GM21786 (cell line): ENCODE measurements around the gene JAZF1.

Source experiments
- ATAC-seq: cut with Tn5 transposase; IDR thresholded peaks from one replicate; pipeline ENCODE4 v1.9.1; 2021; ENCODE audit not compliant: unreplicated experiment

JAZF1 gene

DNA sequence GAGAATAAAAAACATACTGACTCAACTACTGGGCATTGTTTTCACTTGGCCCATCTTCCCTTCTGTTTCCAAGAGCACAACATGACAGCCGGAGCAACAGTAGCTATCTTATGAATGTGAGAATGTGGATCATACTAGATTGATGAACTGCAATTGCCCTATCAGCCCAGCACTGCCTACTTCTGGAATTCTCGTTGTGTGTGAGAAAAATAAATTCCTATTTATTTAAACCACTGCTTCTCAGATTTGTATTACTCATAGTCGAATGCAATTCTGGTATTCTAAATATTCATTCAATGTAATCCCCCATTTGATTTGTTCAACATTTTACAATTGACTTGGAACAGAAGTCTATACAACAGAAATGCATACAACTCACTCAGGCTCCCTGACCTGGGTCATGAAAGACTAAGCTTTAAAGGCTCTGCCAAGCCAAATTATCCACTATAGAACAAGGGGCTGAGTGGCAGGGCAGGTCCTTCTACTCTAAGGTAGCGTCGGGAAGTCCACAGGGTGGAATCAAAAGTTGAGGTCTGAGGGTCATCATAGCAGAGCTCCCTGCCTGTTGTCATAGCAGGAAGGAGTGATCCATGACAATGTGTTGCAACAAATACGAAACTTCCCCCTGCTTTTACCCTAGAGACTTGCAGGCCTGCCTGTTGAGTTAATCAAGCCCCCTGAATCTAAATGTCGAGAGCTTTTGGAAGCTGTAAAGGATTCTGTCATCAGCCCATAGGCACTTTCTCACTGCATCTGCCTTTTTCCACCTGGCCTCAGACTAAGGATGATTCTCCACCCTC, 12.4 kb upstream of the JAZF1 start:
- ATAC-seq: no peak

DNA sequence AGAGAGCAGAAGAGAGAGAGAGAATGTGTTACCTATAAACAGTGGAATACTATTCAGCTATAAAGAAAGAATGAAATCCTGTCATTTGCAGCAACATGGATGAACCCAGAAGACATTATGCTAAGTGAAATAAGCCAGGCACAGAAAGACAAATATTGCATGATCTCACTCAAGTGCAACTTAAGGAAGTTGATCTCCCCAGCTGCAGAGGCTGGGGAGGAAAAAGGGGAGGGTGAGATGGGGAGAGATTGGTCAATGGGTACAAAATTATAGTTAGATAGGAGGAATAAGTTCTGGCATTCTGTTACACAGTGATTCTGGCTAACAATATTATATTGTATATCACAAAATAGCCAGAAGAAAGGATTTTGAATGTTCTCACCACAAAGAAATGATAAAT, 11.2 kb upstream of the JAZF1 start:
- ATAC-seq: no peak

DNA sequence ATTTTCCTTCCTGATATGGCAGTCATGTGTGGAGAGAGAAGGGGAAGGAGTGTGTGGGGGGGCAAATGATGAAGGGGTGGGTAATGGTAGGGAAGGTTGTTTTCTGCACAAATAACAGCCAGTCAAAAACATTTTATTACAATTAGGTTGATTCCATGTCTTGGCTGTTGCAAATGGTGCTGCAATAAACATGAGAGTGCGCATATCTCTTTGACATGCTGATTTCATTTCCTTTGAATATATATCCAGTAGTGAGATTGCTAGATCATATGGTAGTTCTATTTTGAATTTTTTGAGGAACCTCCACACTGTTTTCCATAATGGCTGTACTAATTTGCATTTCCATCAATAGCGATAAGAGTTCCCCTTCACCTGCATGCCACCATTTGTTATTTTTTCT, 10.6 kb upstream of the JAZF1 start:
- ATAC-seq: no peak

DNA sequence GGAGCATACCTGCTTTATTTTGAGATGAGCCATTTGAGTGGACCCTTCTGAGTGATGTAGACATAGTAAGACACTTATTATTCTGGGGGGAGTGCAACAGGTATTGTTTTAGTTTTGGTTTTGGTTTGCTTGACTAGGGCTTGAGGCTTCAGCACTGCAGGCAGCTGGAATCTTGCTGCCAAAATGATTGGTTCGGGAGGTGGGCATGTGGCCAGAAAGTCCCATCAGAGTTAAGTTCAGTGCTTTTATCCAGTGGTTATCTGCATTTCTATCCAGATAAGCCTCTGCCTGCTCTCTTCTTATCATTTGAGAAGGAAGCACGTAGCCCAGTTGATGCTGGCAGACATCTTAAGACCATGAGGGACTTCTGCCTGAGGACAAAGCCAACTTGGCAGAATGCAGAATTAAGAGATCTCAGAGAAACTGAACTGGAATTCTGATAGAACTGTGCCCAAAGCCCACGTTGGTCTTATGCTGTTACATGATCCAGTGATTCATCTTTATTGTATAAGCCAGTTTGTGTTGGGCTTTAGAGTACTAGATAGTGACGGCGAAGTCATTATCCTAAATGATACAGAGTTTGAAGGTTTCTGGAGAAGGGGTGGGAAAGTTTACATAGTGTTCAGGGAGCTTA, 9.6 kb upstream of the JAZF1 start:
- ATAC-seq: no peak

DNA sequence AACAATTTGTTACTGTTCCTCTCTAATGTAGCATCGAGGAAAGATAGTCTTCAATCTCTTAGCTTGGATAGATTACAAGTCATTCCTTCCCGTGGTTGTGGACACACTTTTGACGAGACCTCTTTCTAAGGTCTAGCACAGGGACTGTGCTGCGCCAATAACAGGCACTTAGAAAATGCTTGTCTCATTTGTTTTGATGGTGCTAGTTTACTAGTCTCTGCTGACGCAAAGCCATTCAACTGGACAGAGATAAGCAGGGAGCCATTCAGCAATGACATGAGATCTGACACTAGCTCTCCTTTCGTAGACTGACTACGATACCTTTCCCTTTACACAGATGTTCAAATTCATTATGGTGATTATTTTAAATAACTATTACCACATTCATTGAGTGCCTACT, 6.4 kb upstream of the JAZF1 start:
- no peak for ATAC-seq

DNA sequence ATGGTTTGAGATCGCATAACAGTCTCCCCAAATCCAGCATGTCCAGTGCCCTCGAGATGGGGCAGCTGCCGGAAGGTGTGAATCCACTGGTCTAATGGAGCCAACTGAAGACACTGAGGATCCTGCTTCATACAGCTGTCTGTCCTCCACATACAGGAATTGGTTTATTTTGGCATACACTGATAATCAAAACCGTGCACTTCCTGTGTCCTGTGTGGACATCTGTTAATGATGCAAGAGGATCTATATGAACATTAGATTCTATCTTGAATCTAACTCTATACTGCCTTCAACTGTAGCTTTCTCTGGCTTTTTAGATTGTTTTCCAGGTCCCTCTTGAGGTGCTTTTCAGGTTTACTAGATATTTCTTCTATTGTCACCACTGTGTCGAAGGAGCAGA, 3.0 kb upstream of the JAZF1 start:
- ATAC-seq: no peak

DNA sequence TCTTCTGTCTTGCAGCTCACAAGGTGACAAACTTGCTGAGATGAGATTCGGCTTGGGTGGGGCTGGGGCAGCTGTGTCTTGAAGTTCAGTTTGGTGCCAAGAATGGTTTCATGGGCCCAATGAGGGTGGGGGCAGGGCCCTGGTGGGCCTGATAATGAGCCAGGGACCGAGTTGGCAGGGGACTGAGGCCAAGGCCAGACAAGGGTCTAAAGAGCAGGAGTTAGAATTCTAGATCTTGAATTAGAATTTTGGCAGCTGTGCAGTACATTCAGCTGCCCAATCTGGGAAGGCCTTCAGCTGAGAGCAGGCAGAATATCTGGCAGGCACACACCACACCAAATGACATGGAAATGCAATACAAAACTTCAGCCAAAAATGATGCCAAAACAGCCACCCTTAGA, 1.5 kb upstream of the JAZF1 start:
- ATAC-seq: no peak

DNA sequence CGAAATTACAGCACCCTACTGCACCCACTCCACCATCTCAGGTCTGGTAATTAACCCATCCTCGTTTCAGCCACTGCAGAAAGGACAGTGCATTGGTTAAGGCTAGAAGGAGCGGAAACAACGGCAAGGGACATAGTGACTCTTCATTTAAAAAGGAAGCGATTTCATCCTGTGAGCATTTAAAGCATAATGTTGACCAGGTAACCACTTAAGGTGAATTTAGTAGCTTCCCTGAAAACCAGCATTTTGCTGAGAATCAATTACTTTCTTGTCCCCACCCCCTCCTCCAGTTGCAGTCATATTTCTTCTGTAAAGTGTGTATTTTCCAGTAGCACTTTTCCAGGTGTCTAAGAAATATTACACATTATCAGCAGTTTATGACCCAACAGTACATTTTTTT, 821 bp upstream of the JAZF1 start:
- no peak for ATAC-seq

DNA sequence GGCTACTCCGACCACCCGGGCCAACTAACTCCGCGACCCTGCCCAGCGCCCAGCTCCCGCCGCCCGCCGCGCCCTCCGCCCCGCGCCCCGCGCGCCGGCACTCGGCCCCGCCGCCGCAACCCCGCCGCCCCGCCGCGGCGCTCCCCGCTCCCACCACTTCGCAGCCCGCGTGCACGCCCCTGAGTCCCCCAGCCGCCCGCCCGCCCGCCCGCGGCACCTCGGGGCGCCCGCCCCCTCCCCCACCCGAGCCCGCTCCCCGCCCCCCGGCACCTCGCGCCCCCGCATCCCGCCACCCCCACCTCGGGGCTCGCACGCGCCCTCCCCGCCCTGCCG, 598 bp downstream of the JAZF1 start:
- no peak for ATAC-seq

DNA sequence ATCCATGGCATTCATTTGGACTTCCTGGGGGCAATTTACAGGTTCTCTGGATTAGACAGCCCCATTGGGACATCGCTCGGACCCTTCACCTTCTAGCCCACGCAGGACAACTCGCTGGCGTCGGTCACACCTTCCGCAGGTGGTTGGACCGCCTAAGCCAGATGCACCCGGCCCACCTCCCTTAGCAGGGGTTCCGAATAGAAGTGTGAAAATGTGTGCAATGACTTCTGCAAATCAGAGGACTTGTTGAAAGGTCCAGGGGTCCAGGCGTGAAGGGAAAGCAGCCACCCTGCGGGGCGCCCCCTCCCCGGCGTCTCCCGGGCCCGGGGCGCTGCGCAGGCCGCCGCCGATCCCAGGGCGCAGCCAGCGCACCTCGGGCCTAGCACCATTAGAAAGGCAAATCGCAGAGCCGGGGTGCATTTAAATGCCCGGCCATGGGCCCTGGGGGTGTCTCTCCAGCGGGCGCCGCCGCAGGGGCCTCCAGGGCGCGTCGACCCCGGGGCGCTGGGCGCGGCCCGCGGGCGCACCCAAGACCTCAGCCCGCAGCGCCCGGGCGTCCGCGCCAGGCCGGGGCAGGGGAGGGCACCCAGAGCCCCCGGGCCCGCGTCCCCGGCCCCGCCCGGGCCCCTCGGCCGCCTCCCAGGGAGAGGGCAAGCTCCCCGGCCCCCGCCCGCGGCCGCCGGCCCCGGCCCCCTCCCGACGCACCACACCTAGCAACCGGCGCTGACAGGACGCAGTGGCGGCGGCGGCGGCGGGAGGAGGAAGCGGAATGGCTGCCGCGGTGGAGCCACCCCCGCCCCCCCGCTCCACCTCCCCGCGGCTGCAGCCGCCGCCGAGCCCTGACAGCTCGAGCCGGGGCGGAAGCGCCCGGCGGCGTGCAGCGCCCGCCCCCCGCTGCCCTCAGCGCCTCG, 1.2 kb downstream of the JAZF1 start:
- ATAC-seq: peak; percentile 80

DNA sequence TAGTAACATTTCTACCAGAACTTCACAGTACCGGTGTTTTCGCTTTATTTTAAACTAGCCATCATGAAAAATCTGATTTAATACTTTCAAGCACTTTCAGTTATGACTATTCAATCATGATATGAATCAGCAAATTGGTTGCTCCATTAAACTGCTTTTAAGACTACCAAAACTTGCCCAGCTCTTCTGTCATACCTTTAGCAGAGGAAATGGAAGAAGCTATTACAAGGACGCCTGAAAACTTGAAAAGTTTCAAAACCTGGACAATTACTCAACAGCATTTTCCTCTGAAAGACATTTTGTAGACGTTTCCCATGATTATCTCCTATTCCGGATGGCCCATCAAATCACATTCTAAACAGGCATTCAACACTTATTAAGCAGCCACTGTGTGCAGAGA, 2.0 kb downstream of the JAZF1 start:
- ATAC-seq: no peak

DNA sequence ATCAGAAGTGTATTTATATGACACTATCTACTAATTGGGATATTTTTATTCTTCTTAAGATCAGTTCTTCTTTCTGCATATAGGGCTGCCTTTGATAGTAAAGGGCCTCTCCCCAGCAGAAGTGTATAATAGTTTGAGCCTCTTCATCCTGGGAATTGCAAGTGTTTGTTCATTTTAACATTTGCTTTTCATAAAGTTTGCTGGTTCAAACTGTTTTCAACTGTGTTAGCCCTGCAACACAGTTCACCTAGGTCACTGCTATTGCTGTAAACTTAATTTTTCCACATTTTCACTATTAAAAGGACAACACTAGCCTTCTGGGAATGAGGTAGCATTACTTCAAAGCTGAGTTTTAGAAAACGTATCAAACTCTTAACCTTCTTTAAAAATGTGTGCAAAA, 2.8 kb downstream of the JAZF1 start:
- ATAC-seq: no peak

DNA sequence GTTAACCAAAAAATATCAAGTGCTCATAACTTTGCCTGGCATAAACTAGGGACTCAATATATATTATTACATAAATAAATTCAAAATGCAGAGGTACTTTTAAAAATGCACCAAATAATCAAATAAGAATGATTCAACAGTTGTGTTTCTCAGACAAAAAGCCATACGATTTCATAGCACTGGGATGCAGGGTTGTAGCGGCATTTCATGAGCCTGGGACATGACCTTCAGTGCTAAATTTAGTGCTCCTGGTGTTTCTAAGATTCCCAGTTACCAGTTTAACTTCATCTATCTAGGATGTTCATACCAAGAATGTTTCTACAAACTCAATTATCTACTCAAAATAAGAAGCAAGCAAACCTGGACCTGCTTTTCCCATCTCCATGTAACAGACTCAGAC, 4.0 kb downstream of the JAZF1 start:
- ATAC-seq: no peak

DNA sequence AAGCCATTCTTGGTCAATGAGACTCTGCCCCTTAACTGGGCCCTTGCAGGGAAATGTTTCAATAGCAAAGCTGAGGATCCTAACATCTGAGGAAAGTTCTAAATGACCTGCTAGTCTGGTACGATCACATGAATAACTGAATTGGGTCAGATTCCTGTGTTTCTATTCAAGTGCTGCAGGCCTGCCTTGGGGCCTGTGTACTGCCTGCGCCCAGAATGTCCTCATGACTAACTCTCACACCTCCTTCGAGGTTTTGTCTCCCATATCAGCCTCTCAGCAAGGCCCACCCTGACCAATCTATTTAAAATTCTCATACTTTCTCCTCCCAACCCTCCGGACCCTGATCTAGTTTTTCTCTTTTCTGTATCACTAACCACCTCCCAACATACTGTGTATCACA, 4.4 kb downstream of the JAZF1 start:
- ATAC-seq: no peak

DNA sequence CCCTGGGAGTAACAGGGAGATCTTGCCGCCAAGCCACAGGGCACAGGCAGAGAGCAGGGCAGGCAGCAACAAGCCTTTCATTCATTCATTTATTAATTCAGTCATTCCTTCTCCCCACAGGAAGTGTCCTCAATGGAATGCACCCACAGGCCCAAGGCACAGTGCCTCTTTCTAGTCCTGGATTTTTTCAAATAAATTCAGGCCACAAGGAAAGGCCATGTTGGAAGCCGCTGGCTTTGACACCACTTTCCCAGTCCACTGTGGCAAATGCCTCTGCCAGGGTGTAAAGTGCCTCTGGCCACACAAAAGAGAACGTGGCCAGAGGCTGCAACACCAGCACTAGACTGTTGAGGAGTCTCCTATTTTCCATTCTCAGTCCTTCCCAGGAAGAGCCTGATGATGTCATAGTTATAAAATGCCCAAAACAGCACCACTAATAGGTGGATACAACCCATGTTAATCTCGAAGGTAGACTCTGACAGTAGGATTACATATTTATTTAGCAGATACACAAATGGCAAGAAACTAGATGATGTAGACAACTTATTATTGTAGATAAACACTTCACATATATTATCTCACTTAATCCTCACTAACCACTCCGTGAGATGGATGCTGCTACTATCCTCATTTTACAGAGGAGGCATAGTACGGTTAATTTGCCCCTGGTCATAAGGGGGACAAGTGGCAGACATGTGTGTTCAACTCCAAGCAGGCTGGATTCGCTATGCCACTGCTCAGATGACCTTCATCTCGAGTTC, 5.5 kb downstream of the JAZF1 start:
- ATAC-seq: no peak

DNA sequence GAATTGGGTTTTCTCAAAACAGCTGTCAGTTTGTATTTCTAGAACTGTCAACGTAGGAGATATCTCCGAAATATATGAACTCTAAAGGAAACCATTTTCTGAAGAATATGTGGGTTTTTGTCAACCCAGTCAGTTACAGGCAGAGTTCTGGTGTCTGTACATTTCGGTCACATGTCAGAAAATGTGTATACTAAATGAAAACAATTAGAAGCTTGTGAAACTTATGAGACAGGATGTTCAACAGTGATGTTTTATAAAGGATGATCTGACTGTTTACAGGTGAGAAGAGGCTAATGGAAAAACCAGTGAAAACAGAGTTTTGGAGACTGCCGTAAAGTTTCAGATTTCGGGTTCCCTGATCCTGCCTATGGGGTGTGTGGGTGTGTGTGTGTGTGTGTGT, 6.2 kb downstream of the JAZF1 start:
- no peak for ATAC-seq

DNA sequence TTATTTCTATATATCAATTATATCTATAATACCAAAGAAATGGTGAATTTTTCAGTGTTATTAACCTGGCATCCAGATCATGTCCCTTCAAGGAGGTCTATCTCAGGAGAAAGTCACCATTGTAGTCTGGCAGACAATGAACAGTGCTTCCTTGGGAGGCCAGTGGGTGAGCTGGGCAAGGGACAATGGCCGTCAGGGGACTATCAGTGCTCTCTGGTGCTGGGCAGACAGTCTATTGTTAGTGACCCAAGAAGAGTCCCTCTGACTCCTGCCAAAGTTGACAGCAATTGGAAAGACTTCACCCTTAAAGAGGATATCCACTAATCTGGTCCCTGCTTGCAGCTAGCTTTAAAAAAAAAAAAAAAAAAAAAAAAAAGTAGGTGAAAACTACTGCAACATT, 7.1 kb downstream of the JAZF1 start:
- ATAC-seq: no peak

DNA sequence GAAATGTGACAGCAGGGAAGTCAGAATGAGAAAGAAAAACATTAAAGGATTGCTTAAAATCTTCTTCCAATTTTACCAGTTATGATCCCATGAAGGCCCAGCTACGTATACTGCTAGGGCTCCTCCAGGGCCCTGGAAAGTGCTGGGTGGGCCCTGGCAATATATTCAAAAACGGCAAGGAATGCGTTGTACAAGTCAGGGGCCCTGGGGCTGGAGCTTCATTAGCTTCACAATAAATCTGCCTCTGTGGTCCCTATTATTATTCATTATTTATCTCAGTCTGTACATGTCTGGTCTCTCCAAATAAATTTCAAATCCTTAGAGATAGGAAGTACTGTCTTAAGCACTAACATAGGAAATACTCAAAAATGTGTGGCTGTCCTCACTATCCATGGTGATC, 7.6 kb downstream of the JAZF1 start:
- no peak for ATAC-seq

DNA sequence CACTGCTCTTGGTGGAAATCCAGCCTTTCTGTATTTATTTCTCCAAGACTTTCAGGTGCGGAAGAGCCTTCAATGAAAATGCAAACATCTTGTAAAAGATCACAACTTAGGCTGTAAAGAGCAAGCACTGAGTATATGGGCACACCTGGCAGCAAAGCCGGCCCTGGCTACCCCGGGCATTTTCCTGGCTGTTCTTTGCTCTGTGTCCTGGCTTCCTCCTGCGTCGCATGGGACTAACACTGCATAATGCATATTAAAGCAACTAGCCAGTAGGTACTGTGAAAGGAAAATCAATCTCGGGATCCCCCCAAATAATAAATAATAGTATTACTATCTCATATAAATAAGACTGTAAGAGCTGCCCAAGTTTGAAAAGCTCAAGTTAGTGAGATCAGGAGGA, 9.9 kb downstream of the JAZF1 start:
- ATAC-seq: no peak

DNA sequence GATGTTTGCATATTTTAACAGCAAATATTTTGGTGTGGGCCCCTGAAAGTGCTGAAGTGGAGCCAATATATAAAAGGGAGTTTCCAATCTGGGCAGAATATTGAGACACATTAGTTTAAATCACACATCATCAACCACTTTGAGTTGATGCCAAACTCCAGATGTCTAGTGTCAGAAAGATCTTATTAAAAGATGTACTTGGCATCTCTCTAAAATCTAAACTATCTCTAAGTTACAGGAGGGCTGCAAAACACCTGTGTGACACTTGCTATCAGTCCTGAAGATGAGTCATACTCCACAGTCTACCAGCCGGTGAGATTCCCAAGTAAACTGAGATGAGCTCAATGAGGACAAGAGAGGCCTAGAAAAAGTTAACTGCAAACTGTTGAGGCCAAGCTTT, 11.4 kb downstream of the JAZF1 start:
- ATAC-seq: no peak

DNA sequence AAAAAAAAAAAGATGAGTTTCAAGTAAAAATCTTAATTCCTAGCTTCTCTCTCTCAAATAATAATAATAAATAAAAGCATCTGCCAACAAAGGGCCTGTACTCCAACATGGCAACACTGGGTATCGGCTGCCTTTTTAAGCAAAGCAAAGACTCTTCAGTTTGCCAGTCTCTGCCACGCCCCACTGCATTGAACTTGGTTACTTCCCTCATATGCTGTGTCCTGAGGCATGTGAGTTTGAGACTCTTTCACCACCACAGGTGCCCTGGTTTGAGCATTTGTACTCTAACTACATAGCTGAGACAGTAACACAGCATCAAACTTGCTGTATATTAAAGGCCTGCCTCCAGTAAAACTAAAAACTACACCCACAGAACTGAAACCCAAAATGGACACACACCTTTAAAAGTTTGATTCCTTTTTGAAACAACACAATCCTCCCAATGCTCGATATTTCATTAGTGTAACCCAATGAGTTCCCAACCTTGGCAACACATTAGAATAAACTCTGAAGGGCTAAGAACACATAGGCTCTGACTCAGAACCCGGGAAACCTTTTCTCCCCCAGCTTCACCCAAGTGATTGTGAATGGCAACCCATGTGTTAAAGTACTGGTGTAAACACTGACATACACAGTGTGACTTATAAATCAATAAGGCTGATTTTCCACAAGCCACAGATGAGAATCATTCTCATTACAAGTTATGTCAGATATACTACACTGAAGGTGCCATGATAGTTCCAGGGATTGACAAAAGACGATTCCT, 12.0 kb downstream of the JAZF1 start:
- no peak for ATAC-seq
